Spleen (tissue), 7 donors: Measurements from ENCODE around the gene SECISBP2.

Experiments used
- POLR2A ChIP-seq, 3 donors: fragments of 450-650 bp; IDR thresholded peaks; one replicate each; pipeline ENCODE4 v1.5.1; 2017; ENCODE audit warnings: antibody characterized with exemption in 3 of 3, mild to moderate bottlenecking in 1 of 3
- POLR2AphosphoS5 ChIP-seq, 3 donors: sonication (generic); formaldehyde crosslinking; IDR thresholded peaks; one replicate each; pipeline ENCODE4 v1.5.1; 2017; ENCODE audit warnings: antibody characterized with exemption in 3 of 3
- TF ChIP-seq, protein P1 (sequence below), 11 experiments: fragments of 200-600 bp in 7 of 11; fragments of 450-650 bp in 4 of 11; sonication (generic) in 4 of 11; IDR thresholded peaks in 8 of 11; conservative IDR thresholded peaks in 3 of 11; 1 replicate in 7 of 11; 2 replicates in 4 of 11; pipeline versions ENCODE4 v1.4.0 to v1.8.0; 2016 to 2021; ENCODE audit warnings: antibody characterized with exemption in 11 of 11, inconsistent platforms in 4 of 11, mild to moderate bottlenecking in 1 of 11
- donor health status: DM: no; HTN: no; CAD: no; lungs with moderate emphysema.
- donor health status: DM: no; HTN: no; CAD: no.
- donor health status: DM: no; HTN: no; CAD: no.

GRCh38 chr9:89273528-89274279 lies 44.6 kb upstream of the SECISBP2 start:
- TF ChIP-seq, protein P1, sequence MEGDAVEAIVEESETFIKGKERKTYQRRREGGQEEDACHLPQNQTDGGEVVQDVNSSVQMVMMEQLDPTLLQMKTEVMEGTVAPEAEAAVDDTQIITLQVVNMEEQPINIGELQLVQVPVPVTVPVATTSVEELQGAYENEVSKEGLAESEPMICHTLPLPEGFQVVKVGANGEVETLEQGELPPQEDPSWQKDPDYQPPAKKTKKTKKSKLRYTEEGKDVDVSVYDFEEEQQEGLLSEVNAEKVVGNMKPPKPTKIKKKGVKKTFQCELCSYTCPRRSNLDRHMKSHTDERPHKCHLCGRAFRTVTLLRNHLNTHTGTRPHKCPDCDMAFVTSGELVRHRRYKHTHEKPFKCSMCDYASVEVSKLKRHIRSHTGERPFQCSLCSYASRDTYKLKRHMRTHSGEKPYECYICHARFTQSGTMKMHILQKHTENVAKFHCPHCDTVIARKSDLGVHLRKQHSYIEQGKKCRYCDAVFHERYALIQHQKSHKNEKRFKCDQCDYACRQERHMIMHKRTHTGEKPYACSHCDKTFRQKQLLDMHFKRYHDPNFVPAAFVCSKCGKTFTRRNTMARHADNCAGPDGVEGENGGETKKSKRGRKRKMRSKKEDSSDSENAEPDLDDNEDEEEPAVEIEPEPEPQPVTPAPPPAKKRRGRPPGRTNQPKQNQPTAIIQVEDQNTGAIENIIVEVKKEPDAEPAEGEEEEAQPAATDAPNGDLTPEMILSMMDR (IDR thresholded peaks at IDR 0.05 in 8 of 11, conservative IDR thresholded peaks at IDR 0.05 in 3 of 11), result no peak
- TF ChIP-seq POLR2A (IDR thresholded peaks at IDR 0.05), result no peak
- no peak for TF ChIP-seq POLR2AphosphoS5 (IDR thresholded peaks at IDR 0.05)
